Measurements from ENCODE around the gene SH3RF3.
"Not testable (repeated sequence)": the region's sequence is repeated elsewhere in the genome, so short reads cannot be mapped to it uniquely, and the experiment has no call there.

The SH3RF3 gene

DNA sequence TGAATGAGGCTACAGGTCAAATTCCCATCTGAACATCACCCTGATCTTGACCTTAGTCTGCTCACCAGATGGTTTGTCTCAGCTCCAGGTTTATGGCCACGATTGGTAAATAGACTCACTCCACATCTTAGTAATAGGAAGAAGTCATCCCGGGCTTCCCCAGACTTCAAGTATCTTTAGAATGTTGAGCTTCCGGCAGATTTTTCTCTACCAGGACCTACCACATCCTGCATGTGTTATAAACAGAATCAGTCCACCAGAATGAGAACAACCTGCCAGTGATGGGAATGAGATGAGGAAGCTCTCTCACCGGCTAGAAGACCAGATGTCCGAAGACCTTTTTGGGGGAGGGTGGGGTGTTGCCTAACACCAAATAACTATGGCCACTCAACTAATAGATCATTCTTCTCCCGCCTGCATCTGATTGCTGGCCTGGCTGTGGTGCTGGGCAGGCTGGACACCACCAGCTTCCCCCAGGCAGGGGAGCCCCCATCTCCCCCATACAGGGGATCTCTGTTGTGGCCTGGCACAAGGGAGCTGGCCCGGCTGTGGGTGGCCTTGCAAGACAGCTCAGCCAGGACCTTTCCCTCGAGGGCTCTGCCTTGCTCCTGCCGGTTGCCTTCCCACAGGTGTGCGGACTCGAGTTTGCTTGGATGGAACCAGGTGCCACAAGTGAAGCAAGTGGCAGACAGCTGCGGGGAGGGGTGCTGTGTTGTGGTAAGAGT is 88.5 kb downstream of the SH3RF3 start:
- DNase-seq (ENCODE audit: low read depth in 3 of 3) = no peak

GRCh38 chr2:109218087-109218791 is 89.2 kb downstream of the SH3RF3 start:
- no peak for DNase-seq (ENCODE audit: low read depth in 3 of 3)

- DNase-seq (ENCODE audit: low read depth in 3 of 3) = no peak
These were observed 89.8 kb downstream of the SH3RF3 start for GRCh38 chr2:109218792-109219126.

DNA sequence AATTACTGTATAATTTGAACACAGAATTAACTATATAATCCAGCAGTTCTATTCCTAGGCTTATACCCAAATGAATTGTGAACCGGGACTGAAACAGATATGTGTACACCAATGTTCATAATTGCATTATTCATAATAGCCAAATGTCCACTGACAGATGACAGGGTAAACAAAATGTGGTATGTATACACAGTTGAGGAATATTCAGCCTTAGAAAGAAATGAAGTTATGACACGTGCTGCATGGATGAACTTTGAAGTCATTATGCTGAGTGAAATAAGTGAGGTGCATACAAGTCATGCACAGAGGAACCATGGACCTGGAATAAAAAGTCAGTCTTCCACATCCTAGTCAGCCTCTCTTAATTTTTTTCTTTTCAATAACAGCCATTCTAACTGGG is 91.9 kb downstream of the SH3RF3 start:
- no peak for DNase-seq (ENCODE audit: low read depth in 3 of 3)

- DNase-seq (ENCODE audit: low read depth in 3 of 3) = not testable (repeated sequence)
These were observed 92.3 kb downstream of the SH3RF3 start for GRCh38 chr2:109221316-109221715.

DNA sequence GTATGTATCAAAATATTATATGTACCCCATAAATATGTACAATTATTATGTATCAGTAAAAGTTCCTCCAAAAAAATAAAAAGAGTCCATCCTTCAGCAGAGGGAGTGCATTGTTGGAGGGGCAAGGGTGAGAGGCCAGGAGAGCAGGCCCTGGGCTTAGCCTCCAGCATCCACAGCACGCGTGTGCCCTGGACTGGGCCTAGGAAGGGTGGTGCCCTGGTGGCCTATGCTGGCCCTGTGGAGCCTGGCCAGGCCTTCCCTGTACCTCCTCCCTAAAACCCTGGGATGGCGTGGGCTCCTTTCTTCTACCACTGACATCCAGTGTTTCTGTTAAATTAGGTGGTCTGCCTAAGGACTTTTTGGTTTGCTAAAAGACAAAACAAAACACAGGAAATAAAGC is 93.4 kb downstream of the SH3RF3 start:
- no peak for DNase-seq (ENCODE audit: low read depth in 3 of 3)

GRCh38 chr2:109222825-109223471 is 93.9 kb downstream of the SH3RF3 start:
- no peak for DNase-seq (ENCODE audit: low read depth in 3 of 3)

GRCh38 chr2:109223490-109223889 is 94.5 kb downstream of the SH3RF3 start:
- DNase-seq (ENCODE audit: low read depth in 3 of 3) = no peak

- DNase-seq (ENCODE audit: low read depth in 3 of 3) = not testable (repeated sequence)
These were observed 95.3 kb downstream of the SH3RF3 start for GRCh38 chr2:109224341-109224740.

DNA sequence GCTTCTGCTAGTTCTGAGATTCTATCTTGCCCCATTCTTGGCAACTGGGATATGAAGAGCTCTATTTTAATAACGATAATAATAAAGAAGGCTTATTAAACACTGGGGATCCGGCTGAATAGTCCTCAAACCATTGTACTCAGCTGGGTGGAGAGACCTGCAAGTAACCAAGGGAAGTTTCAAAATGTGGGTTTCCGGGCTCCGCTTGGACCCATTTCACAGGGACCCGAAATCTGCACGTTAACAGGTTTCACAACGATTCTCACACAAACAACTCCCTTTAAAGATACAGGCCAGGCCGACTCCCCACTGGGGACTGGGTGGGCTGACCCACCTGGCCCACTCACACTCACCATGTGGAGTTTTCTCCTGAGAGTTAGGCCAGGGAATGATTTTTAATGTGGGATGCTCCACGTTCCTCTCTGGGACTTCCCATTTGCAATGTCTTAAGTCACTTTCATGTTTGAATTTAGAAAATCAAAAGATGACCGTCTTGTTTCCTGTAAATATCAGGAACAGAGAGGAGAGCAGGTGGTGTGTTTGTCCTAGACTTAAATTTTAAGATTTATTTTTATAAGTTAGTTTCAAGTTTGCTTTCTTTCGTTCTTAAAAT is 96.3 kb downstream of the SH3RF3 start:
- no peak for DNase-seq (ENCODE audit: low read depth in 3 of 3)

DNA sequence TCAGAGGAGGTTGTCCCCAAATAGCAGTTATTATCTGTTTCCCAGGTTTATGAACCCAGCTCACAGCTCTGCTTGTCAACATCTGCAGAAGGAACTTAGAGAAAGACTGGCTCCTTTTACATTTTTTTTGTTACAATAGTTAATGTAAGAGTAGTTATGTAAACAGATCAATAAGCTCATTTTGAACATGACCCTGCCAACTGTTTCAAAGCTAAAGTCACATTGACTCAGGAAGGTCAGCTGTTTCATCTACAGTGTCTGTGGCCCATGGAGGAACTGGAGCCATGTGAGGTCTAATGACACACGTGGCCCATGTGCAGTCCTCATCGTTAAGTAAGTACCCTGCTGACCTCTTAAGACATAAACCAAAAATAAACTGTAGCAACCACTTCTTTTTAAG is 97.1 kb downstream of the SH3RF3 start:
- no peak for DNase-seq (ENCODE audit: low read depth in 3 of 3)

- DNase-seq (ENCODE audit: low read depth in 3 of 3) = no peak
These were observed 97.6 kb downstream of the SH3RF3 start for GRCh38 chr2:109226622-109227021.

GRCh38 chr2:109229094-109229675 is 100.2 kb downstream of the SH3RF3 start:
- no peak for DNase-seq (ENCODE audit: low read depth in 3 of 3)

DNA sequence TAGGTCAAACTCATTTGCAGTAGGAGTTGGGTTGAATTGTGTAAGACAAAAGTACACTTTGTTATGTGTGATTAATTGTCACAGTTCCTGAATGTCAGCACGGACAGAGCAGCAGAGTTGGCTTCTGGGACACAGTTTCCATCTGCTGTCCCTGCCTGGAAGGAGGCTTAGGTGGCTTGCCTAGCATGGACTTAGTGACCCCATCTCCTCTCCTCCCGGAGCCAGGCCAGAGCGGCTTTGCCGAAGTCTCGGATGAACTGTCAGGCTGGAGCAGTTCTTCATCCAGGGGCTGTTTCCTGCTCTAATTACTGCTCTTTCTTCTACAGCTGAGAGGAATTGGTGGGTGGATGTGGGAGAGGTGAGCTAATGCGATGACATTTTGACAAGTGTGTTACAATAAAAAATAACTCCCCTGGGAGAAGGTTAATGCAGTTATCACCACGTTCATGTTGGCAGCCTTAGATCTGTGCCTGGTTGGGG is 102.0 kb downstream of the SH3RF3 start:
- no peak for DNase-seq (ENCODE audit: low read depth in 3 of 3)

- no peak for DNase-seq (ENCODE audit: low read depth in 3 of 3)
These were observed 102.4 kb downstream of the SH3RF3 start for GRCh38 chr2:109231428-109231827.

DNA sequence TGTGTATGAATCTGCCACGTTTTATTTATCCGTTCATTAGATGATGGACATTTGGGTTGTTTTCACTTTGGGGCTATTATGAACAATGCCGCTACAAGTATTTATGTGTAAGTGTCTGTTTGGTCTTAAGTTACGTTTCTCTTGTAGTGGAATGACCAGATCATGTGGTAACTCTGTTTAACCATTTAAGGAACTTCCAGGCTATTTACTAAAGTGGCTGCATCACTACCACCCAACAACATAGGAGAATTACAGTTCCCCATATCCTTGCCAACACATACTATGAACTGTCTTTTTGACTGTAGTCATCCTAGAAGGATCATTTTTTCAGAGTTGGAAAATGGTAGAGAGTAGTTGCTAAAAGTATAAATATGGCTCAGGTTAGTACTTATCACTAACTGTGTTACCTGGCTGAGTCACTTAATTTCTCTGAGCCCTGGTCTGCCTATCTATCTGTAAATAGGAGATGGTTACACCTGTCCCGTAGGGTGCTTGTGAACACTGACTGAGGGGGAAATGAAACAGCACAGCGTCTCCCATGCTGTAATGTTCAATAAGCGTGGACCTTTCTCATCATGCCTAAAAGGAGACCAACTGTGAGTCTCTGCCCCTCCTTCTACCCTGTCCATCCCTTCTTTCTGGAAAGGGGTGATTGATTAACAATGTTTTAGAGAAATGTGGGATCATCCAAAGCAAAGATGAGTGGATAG is 103.1 kb downstream of the SH3RF3 start:
- DNase-seq (ENCODE audit: low read depth in 3 of 3) = no peak

GRCh38 chr2:109232909-109233308 is 103.9 kb downstream of the SH3RF3 start:
- no peak for DNase-seq (ENCODE audit: low read depth in 3 of 3)

- DNase-seq (ENCODE audit: low read depth in 3 of 3) = no peak
These were observed 104.6 kb downstream of the SH3RF3 start for GRCh38 chr2:109233643-109234042.

GRCh38 chr2:109234355-109234754 is 105.3 kb downstream of the SH3RF3 start:
- DNase-seq (ENCODE audit: low read depth in 3 of 3) = no peak

- DNase-seq (ENCODE audit: low read depth in 3 of 3) = no peak
These were observed 107.1 kb downstream of the SH3RF3 start for GRCh38 chr2:109236147-109236546.

- DNase-seq (ENCODE audit: low read depth in 3 of 3) = no peak
These were observed 108.8 kb downstream of the SH3RF3 start for GRCh38 chr2:109237792-109238191.
